Stimulated activated CD4-positive, alpha-beta T cell treated with anti-CD3 and anti-CD28 coated beads, Interleukin-12 subunit alpha, Interleukin-12 subunit beta, amount 100 ng/mL, for 24 hours (primary cell): Measurements from ENCODE around the gene SZRD1.
"Not testable (repeated sequence)": the region's sequence is repeated elsewhere in the genome, so short reads cannot be mapped to it uniquely, and the experiment has no call there.

ENCODE experiments used
- DNase-seq, 2 experiments: peaks; one replicate each; pipeline ENCODE4 v3.0.0-alpha.2; 2020; ENCODE audit warnings: low read depth in 2 of 2

The SZRD1 gene

GRCh38 chr1:16366722-16367257, at the start of gene SZRD1:
Gene SZRD1, plus strand, starts transcription at chr1:16367242. Its CDS starts 16 bp downstream, at chr1:16367258.
- peak; percentile 87 to 89 for DNase-seq

GRCh38 chr1:16318555-16318954, 48.5 kb upstream of the SZRD1 start:
- no peak for DNase-seq

- no peak for DNase-seq
These were observed 45.7 kb upstream of the SZRD1 start for GRCh38 chr1:16321176-16321867.

- DNase-seq: no peak
These were observed 42.6 kb upstream of the SZRD1 start for GRCh38 chr1:16324456-16324890.

GRCh38 chr1:16326833-16327404, 40.1 kb upstream of the SZRD1 start:
- no peak for DNase-seq

GRCh38 chr1:16334655-16335340, 32.2 kb upstream of the SZRD1 start:
- DNase-seq: no peak

- DNase-seq: no peak
These were observed 28.1 kb upstream of the SZRD1 start for GRCh38 chr1:16338961-16339360.

GRCh38 chr1:16340673-16341072, 26.4 kb upstream of the SZRD1 start:
- DNase-seq: no peak

- no peak for DNase-seq
These were observed 24.5 kb upstream of the SZRD1 start for GRCh38 chr1:16342331-16343062.

GRCh38 chr1:16343276-16343675, 23.8 kb upstream of the SZRD1 start:
- not testable (repeated sequence) for DNase-seq

- no peak for DNase-seq
These were observed 18.4 kb upstream of the SZRD1 start for GRCh38 chr1:16348414-16349182.

- DNase-seq: no peak
These were observed 17.1 kb upstream of the SZRD1 start for GRCh38 chr1:16349847-16350406.

- DNase-seq: no peak
These were observed 15.5 kb upstream of the SZRD1 start for GRCh38 chr1:16351456-16351993.

GRCh38 chr1:16351994-16352841, 14.8 kb upstream of the SZRD1 start, which contains the start of gene FBXO42:
Gene FBXO42, minus strand, starts transcription at chr1:16352480. Its CDS starts 37,062 bp downstream, at chr1:16315418.
- peak; percentile 83 for DNase-seq

GRCh38 chr1:16352842-16353535, 14.1 kb upstream of the SZRD1 start:
- no peak for DNase-seq

- DNase-seq: no peak
These were observed 12.4 kb upstream of the SZRD1 start for GRCh38 chr1:16354619-16355018.

GRCh38 chr1:16356867-16357266, 10.2 kb upstream of the SZRD1 start:
- DNase-seq: no peak

- not testable (repeated sequence) for DNase-seq
These were observed 1.9 kb upstream of the SZRD1 start for GRCh38 chr1:16365146-16365498.
